WTC11 (cell line): ENCODE measurements around the gene SDHAF2.

Source experiments
- NR2C2 ChIP-seq: sonication (generic); formaldehyde crosslinking; IDR thresholded peaks from 2 replicates; pipeline ENCODE4 v1.8.0; 2022; ENCODE audit warnings: mild to moderate bottlenecking, missing genetic modification reagents
- ZNF121 ChIP-seq: sonication (generic); formaldehyde crosslinking; IDR thresholded peaks from 2 replicates; pipeline ENCODE4 v1.8.0; 2023; ENCODE audit warnings: missing genetic modification reagents

DNA sequence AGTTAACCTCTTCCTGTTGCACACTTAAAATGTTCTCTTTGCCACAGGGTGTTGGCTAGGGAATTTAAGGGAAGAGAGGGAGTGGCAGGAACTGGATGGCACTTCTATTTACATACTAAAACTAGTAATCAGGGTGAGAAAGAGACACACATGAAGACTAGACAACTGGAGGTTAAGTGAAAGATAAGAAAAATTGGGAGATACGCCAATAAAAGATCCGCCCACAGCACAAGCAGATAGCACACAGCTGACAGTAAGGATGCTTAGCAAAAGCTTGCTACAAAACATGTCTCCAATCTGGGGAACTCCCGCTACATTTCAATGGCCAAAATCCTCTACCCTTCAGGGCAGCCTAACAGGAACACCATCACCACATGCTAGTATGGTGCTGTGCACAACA is 13.0 kb upstream of the SDHAF2 start:
- TF ChIP-seq ZNF121 (CRISPR knock-in tag) (no peak), NR2C2 (no peak)
